HUDEP-2 (cell line): ENCODE measurements around the gene THSD4.
"Not testable (repeated sequence)": the region's sequence is repeated elsewhere in the genome, so short reads cannot be mapped to it uniquely, and the experiment has no call there.

ENCODE experiments used
- DNase-seq, 76 experiments: peaks; one replicate each; lab custom pipeline; 2025; ENCODE audit not compliant: unreplicated experiment in 76 of 76; lab: John Stamatoyannopoulos, UW

Gene THSD4

DNA sequence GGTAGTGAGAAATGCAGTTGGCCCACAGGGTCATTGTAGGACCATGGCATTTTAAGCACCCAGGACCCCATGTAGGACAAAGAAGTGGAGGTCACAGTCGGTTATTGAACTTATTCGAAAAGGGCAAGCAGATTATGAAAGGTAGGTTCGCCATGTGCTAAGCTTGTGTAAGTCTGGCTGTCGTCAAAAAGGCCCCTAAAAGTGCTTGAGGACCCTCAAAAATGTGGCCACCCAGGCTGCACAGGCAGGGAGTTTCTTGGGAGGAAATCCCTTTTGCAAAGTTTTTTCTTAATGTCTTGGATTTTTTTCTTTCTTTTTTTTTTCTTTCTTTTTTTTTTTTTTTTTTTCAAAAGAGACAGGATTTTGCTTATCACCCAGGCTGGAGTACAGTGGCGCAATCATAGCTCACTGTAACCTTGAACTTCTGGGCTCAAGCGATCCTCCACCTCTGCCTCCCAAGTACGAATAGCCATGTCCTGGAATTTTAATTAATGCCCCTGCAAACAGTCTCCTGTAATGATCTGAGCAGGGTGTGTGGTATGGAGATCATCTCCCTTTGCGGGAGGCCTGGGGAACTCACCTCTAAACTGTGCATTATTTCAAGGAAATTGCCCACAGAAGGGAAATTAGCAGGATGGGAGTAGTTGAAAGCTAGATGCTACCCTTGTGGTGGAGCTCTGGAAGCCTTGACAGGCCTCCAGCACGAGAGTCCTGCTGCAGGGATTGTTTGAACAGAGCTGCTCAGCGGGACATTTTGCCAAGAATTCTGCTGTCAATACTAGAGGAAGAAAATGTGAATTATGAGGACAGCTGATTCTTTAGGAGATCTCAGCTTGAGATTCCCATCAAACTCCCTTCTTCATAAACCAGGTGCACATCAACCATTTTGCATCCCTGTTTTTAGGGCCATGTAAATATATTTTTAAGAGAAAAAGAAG, 28.4 kb downstream of the THSD4 start:
- no peak for DNase-seq

DNA sequence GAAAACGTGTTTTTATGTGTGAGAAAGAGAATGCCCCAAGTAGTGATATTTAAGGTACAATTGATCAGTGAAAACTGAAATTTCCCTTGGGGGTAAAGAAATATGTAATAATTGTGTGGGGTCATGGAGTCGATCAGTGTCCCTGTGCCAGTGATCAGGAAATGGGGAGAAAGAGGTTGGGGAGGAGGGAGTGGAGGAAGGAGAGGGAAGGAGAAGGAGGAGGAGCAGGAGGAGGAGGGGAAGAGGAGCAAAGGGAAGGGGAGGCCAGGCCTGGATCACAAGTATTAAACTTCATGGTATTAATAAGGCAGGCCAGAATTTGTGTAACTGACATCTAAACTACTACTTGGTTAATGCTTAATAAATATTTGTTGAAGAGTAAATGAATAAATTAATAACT, 30.4 kb downstream of the THSD4 start:
- DNase-seq = no peak

DNA sequence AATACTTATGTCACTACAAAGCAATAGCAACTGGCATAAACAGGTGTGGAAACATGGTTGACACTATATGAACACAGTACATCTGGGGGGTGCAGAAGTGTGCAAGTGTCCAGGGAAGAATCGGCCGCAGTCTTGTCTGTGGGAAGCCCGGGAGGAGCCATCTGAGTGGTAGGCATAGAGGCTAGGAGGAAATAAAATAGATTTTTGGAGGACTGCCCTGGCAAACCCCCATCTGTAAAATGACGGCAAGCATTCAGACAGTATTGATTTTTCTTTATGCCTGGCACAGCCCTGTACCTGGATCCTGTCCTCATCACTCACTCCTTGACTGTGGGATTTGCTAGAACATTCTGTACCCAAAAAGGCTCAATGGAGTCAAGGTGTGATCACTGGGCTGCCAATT, 31.3 kb downstream of the THSD4 start:
- no peak for DNase-seq

DNA sequence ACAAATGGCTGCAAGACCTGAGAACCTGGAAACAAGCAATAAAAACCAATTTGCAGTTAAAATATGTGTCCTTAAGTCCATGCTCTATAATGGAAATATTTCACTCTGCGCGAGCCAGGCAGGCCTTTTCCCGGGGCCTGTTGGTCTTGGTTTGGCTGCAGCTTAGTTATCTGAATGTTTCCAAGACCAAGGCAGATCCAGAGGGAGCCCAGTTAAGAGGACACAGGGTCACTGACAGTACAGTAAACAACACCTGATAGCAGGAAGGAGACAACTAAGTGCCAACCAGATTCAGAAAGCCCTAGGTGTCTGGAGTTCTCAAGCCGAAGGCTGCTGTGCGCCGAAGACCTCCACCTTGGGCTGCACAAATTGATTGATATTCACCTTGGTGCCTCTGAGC, 32.8 kb downstream of the THSD4 start:
- DNase-seq = no peak

DNA sequence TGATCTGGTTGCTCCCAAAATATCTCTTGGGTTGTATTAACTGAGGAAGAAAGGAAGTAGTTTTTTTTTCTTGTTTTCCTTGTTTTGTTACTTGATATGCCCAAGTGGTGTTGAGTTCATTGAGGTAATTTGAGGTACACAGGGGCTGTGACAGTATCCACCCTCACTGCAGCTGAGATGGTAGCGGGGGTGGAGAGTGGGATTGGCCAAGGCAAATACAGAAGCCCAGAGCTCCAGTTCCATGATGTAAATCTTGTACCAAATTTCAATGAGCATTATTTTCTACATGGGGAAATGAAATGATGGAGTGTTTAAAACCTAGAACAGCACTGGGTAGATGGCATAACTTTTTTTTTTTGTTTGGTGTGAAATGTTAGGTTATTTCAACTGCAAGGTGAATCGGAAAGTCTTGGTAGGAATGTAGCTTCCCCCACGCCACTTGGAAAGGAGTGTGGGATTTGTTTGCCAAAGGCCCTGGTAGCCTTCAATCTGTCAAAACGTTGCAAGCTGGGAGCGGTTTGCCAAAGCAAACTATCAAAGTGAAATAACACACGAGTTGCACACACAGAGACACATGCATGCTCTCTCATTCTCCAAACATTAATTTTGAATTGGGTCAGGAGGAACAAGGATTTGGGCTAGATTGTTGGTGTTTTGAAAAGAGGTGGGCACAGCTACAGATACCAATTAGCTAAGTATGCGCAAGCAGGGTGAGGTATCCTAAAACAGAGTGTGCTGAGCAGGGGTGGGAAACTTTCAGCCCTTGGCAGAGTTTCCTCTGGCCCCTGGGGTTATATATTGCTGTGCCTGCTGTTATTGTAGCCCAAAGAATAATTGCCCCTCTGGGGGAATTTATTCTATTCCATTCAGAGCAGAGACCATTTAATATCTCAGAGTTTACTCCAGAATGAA, 34.6 kb downstream of the THSD4 start:
- DNase-seq = no peak

DNA sequence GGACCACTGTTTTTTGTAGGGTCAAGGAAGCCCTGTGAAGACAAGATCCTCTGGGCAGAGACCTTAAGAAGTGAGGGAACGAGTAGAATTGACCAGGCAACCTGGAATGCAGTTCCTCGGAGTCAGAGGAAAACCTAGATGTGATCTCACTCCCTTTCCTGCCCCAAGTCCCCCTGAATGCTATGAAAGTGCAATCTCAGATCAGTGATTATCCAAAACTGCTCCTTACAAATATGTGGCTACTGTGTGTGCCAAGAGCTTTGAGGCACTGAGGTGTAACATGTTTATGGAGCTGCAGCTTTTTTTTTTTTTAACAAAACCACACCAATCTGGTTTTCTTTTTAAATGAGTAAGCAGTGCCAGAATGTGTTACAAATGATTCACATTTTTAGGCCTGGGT, 35.8 kb downstream of the THSD4 start:
- no peak for DNase-seq

DNA sequence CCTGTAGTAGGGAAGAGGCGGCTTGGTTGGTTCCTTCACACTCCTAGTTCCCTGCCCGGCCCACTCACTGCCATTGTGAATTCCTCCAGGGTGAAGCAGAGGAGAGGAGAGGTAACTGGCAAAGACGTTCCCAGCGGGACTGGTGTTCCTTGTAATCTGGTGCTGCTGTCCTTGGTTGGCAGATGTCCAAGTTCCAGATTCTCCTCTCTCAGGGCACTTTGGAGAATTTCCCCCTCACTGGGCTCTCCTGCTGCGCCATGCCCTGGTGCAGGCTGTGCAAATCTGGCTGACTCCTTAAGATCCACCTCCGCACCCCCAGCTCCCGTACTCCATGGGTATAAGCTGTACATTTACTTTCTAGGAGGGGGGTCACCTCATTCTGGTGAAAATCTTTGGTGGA, 37.3 kb downstream of the THSD4 start:
- DNase-seq = no peak

DNA sequence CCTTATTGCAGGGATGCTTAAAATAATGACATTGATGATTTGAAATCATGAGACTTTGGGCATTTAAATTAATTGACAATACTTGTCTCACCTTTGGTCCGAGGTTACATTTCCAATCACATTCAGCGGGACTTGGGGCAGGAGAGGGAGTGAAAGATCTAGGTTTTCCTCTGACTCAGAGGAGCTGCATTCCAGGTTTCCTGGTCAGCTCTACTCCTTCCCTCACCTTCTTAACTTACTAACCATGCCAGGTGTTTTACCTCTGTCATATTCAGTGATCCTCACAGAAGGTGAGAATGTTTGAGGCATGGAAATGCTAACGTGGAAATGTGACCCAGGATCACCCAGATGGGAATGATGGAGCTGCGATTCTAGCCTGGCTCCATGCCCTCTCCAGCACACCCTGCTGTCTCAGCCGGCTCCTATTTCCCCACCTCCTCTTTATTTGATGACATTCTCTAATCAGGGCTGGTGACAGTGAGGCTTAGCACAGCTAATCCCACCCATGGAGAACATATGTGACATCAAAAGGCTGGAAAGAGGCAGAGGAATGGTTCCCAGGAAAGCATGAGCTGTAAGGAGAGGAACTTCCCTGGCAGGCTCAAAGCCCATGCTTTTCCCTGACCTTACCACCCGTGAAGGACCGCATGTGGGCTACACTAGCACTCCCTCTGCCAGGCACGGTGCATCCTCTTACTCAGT, 38.7 kb downstream of the THSD4 start:
- no peak for DNase-seq

DNA sequence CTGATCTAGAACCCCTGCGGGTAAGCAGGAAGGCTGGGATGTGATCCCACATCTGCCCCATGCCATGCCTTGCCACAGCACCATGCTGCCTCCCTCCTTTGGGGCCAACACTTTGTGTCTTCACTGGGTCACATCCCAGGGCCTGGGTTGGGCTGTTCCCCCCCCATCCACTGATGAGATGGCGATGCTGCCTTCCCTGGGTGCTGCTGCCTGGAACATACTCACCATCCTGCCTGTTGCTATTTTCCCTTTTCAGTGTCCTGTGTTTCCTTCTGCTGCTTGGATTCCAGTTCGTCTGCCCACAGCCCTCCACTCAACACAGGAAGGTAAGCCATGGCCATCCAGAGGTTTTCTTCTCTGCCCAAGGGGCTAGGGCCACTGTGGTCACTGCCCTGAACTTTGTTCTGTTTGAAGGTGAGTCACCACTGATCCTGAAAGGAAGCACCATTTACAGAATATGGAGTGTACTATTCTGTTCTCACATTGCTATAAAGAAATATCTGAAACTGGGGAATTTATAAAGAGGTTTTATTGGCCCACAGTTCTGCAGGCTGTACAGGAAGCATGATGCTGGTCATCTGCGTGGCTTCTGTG, 39.4 kb downstream of the THSD4 start:
- no peak for DNase-seq

DNA sequence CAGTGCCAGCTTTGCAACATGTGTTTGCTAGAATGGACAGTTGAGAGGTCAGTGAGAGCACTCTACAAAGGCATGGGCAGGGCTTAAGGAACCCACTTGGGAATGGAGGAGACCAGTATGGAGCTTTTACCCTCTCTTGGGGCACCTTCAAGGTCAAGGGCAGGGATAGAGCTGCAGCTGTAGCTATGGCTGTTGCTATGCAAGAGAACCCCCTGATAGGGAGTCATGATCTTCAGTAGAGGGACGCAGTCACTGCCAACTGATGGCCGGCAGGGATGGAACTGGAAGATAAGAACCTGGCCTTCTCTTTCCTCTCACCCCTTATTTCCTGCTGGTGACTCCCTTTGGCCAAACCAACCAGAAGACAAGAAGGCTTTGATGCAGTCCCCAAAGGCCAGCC, 40.3 kb downstream of the THSD4 start:
- no peak for DNase-seq

DNA sequence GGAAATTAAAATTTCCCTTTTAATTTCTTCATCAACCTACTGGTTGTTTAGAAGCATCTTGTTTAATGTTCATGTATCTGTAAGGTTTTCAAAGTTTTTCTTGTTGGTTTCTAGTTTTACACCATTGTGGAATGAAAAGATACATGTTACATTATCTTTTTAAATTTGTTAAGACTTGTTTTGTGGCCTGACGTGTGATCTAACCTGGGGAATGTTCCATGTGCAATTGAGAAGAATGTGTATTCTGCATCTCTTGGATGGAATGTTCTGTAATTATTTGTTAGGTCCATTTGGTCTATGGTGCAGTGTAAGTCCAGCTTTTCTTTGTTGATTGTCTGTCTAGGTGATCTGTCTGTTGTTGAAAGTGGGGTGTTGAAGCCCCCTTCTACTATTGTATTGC, 45.7 kb downstream of the THSD4 start:
- no peak for DNase-seq

DNA sequence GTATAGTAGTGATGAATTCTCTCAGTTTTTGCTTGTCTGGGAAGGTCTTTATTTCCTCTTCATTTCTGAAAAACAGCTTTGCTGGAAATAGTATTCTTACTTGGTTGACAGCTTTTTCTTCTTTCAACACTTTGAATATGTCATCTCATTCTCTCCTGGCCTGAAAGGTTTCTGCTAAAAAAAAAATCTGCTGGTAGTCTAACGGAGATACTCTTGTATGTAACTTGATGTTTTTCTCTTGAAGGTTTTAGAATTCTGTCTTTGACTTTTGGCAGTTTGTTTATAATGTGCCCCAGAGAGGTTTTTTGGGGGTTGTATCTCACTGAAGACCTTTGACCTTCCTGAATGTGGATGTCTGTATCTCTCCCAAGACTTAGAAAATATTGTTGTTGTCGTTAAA, 47.0 kb downstream of the THSD4 start:
- DNase-seq = no peak

DNA sequence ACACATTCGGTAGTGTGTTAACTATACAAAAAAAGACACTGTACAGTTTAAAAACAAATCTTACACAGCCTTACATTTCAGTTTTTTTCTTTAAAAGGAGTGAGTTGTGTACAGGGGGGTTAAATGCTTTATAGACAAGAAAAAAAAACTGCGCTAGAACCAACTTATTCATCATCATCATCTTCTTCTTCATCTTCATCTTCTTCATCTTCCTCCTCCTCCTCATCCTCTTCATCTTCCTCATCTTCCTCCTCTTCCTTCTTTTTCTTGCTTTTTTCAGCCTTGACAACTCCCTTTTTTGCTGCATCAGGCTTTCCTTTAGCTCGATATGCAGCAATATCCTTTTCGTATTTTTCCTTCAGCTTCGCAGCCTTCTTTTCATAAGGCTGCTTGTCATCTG, 49.3 kb downstream of the THSD4 start:
- not testable (repeated sequence) for DNase-seq

DNA sequence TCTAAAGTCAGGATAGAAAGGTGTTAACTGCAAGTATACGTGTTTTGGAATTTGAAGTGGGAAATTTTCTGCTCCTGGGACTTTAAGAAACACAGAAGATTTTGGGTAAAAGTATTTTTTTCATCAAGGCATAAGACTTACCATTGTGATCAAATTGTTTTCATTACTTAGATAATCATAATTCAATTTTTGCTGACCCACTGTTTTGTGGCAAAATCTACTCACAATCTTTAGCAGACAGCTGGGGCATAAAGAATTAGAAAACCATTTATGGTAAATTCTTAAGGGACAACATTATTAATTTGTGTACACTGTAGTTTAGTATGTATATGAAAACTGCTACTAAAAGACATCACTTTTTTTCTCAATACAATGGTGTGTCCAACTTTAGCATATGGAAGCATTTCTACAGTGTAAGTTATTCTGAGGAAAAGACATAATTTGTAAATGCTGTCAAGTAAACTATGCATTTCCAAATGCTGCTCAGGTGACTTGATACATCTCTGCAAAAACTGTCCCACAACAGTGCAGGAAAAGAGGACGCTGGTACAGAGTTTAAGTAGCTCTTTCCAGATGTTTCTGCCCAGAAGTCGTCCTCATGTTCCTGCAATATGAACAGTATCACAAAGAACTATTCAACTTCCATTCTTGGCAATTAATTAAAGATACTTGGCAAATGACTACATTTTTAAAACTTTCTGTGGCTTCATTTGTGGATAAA, 52.3 kb downstream of the THSD4 start:
- DNase-seq = no peak

DNA sequence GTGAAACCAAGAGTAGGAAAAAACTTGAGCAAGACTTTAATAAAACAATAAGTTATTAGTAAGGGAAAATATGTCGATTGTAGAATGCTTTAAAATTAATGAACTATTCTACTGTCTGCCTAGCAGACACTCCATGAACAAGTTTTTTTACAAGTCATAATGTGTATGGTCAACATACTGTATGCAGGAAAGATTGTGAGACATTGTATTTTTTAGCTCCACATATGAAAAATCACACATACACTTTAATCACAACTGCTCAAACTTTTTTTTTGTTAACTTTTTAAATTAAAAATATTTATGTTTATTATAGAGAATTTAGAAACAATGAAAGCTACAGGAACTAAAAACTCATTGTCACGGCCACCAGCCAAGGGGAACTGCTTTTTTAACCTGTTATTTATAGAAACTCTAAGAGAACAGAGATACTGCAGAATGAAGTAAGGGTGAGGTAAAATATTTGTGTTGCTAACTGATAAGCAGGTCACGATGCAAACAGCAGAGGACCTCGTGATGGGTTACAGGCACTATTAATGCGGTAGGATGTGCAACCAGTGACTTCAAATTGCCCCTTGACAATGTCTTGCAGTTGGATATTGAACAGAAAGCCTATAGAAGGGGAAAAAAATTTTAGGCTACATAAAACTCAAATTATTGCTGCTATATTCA, 53.0 kb downstream of the THSD4 start:
- peak in 2 of 76 experiments; percentile 6 to 19 for DNase-seq

DNA sequence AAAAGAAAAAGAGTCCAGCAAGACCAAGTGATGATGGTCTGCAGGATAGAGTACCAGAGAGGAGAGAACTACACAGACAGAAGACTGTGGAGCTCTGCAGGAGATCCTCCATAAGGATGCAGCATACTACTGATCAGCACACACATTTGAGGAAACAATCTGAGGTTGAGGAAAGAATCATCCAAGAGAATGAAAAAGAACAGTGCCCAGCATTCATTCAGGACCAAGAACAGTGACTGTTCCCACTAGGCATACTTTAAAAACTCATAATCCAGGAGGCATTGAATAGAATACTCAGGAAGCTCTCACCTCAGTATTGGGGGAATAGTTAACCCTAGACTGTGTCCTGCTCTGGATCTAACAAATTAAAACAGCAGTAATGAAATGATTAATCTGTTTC, 54.9 kb downstream of the THSD4 start:
- DNase-seq = no peak

DNA sequence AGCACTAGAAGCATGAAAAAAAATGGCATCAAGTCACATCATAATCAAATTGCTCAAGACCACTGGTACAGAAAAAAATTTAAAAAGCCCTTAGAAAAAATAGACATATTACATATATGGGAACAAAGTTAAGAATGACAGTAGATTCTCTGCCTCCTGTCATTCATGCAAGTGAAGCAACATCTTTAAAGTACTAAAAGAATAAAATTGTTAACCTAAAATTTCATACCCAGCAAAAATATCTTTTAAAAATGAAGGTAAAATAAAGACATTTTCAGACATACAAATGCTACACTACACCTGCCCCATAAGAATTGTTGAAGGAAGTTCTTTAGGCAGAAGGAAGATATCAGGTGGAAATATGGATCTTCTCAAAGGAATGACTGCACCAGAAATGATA, 55.9 kb downstream of the THSD4 start:
- no peak for DNase-seq

DNA sequence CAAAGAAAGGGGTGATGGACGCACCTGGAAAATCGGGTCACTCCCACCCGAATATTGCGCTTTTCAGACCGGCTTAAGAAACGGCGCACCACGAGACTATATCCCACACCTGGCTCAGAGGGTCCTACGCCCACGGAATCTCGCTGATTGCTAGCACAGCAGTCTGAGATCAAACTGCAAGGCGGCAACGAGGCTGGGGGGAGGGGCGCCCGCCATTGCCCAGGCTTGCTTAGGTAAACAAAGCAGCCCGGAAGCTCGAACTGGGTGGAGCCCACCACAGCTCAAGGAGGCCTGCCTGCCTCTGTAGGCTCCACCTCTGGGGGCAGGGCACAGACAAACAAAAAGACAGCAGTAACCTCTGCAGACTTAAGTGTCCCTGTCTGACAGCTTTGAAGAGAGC, 59.1 kb downstream of the THSD4 start:
- not testable (repeated sequence) for DNase-seq
